GM19395 (cell line): ENCODE results near the gene NUDT2.

Experiments used
- ATAC-seq: cut with Tn5 transposase; IDR thresholded peaks from one replicate; pipeline ENCODE4 v1.9.1; 2021; ENCODE audit warnings: mild to moderate bottlenecking, moderate library complexity; ENCODE audit not compliant: unreplicated experiment

NUDT2 gene

DNA sequence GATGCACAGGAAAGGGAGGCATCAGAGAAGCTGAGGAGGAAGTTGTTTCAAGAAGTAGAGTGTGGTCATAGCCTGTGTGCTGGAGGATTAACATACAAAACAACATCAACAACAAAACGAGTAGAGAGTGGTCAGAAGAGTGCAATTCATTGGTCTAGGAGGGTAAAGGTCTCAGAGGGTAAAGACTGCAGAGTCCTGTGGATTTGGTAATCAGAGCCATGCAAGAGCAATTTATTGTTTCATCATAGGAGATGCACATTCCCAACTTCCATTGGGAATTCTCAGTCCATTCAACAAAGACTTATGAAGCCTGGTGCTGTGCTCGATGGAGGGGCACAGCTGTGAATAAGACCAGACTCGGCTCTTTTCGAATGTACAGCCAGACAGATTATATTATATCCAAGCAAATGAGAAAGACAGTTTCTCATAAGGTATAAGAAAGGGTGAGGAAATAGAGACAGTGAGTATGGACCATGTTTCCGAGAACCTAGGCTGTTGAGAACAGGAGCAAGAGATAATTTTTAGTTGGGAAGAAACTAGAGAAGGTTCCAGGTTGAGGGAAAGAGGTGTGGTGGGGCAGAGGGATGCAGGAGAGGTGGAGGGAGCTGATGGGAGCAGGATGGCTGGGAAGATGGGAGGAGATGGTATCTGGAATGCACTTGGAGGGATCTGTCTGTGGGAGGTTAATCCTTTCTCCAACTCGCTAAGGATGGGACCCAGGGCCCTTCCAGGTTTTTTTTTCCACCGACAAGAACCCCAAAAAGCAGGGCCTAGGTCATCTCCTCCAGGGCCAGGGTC lies 55.2 kb downstream of the NUDT2 start:
- no peak for ATAC-seq

- no peak for ATAC-seq
Measured at GRCh38 chr9:34385561-34386230, 56.3 kb downstream of the NUDT2 start.

- ATAC-seq, result no peak
Measured at GRCh38 chr9:34386656-34387055, 57.3 kb downstream of the NUDT2 start.

GRCh38 chr9:34387239-34387638 lies 57.9 kb downstream of the NUDT2 start:
- no peak for ATAC-seq

DNA sequence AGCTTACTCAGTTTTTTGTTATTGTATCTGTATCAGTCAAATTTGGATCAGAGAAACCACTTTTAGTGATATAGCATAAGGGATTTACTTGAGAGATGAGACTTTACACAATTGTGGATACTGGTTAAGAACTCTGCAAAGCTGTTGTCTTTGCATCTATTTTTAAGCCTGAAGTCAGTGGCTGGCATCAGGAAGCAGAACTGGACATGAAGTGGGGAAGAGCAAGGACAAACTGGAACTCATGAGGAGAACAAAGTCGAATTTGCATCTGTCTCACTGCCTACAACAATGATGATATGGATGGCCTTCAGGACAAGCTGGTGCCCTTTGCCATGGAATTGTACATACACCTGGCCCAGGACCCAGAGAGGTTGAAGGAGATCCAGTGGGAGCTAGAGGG lies 63.1 kb downstream of the NUDT2 start:
- no peak for ATAC-seq
